Measurements from ENCODE around the gene PYGB. TPM values are rescaled to one million over a fixed set of nuclear protein-coding genes. Genes with fewer than 3 reads are reported as not detected.

The PYGB gene
- total RNA-seq (21.9 TPM), polyA plus RNA-seq (ENCODE audit: insufficient read depth in 1 of 8, insufficient read length in 8 of 8, low replicate concordance in 1 of 8) (10 to 100 TPM; 20.7 to 31.5 (median 26.2) TPM)
- long read RNA-seq, donor 1, full-length matches to known transcripts: 3 of 3 reads
- long read RNA-seq, donor 1, partial matches to known transcripts: 0 of 3 reads
- long read RNA-seq, donor 1, other reads (novel, unspliced or antisense): 0 of 3 reads
- long read RNA-seq, donor 2: 0 reads
- long read RNA-seq, donor 3, full-length matches to known transcripts: 1 of 1 reads
- long read RNA-seq, donor 3, partial matches to known transcripts: 0 of 1 reads
- long read RNA-seq, donor 3, other reads (novel, unspliced or antisense): 0 of 1 reads
- long read RNA-seq, donor 4, full-length matches to known transcripts: 3 of 3 reads
- long read RNA-seq, donor 4, partial matches to known transcripts: 0 of 3 reads
- long read RNA-seq, donor 4, other reads (novel, unspliced or antisense): 0 of 3 reads
- long read RNA-seq, donor 5, full-length matches to known transcripts: 4 of 26 reads
- long read RNA-seq, donor 5, partial matches to known transcripts: 0 of 26 reads
- long read RNA-seq, donor 5, other reads (novel, unspliced or antisense): 22 of 26 reads
- long read RNA-seq, donor 6, full-length matches to known transcripts: 5 of 12 reads
- long read RNA-seq, donor 6, partial matches to known transcripts: 7 of 12 reads
- long read RNA-seq, donor 6, other reads (novel, unspliced or antisense): 0 of 12 reads
- long read RNA-seq, donor 7, full-length matches to known transcripts: 2 of 2 reads
- long read RNA-seq, donor 7, partial matches to known transcripts: 0 of 2 reads
- long read RNA-seq, donor 7, other reads (novel, unspliced or antisense): 0 of 2 reads
- long read RNA-seq, donor 8: 0 reads
- long read RNA-seq, donor 9, partial matches to known transcripts: 6 of 13 reads
- long read RNA-seq, donor 9, other reads (novel, unspliced or antisense): 7 of 13 reads
- long read RNA-seq, donor 10, full-length matches to known transcripts: 2 of 15 reads
- long read RNA-seq, donor 10, partial matches to known transcripts: 0 of 15 reads
- long read RNA-seq, donor 10, other reads (novel, unspliced or antisense): 13 of 15 reads
- long read RNA-seq, donor 11, full-length matches to known transcripts: 2 of 7 reads
- long read RNA-seq, donor 11, partial matches to known transcripts: 0 of 7 reads
- long read RNA-seq, donor 11, other reads (novel, unspliced or antisense): 5 of 7 reads

- H3K4me3 ChIP-seq (ENCODE audit: low read length): peak within 1 kb of the TSS; percentile 69
- H3K9me3 ChIP-seq (replicated peaks; ENCODE audit: control insufficient read depth, low read depth, low read length): no peaks in the 10 kb centered on the region
- H3K36me3 ChIP-seq (ENCODE audit: control insufficient read depth, insufficient read depth, low read length): no peaks in the 10 kb centered on the region
- H3K27ac ChIP-seq (ENCODE audit: low read length): peak within 1 kb of the TSS; percentile 85
- peaks cover 14% of the 10 kb centered on the region for H3K4me1 ChIP-seq (ENCODE audit: control insufficient read depth, insufficient read depth, low read length)
- H3K27me3 ChIP-seq (ENCODE audit: control insufficient read depth, insufficient read depth, low read length): no peaks in the 10 kb centered on the region
- under 1% methylated on average over 104 of the region's 113 CpGs for WGBS (ENCODE audit: insufficient coverage)
- DNase-seq: peak; percentile 90
Observed at GRCh38 chr20:25247956-25248785, at the start of gene PYGB. PYGB (plus strand) TSS chr20:25248085; CDS start chr20:25248179, 94 bp downstream.

DNA sequence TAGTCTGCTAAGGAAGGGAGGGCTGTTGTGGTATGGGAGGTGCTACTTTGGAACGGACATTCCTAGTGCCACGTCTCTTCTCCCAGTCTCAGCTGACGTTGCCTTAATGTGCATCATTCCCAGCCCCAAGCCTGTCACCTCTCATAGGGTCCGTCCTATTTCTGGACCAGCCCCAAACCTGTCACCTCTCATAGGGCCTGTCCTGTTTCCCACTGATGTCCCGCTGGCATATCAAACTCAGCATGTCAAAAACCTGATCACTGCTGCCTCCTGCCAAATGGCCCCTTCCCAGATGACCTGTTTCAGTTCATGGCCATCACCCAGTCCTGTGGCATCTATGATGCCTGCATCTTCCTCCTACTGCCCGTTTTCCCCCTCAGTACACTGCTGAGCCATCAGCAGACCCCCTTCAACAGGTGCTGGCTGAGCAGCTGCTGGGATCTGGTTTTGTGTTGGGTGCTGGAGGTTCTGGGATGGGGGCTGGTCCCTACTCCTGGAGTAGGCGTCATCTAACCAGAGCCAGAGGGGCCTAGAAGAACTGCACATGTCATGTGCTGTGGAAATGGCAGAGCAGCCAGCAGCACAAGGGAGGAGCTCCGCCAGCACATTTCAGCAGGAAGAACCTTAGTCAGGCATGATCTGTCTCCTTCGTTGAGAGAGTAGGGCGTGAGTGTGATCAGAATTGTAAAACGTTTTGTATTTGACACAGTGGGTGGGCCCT lies 49.1 kb upstream of the PYGB start:
- DNase-seq: no peak
- H3K36me3 ChIP-seq (ENCODE audit: control insufficient read depth, insufficient read depth, low read length): no peaks in the 10 kb centered on the region
- no peaks in the 10 kb centered on the region for H3K9me3 ChIP-seq (replicated peaks; ENCODE audit: control insufficient read depth, low read depth, low read length)
- peaks cover 22% of the 10 kb centered on the region for H3K4me1 ChIP-seq (ENCODE audit: control insufficient read depth, insufficient read depth, low read length)
- H3K27me3 ChIP-seq (ENCODE audit: control insufficient read depth, insufficient read depth, low read length): no peaks in the 10 kb centered on the region
- 88% methylated on average over 5 of the region's 11 CpGs for WGBS (ENCODE audit: insufficient coverage)
- H3K27ac ChIP-seq (ENCODE audit: low read length): no peak overlapping the region
- H3K4me3 ChIP-seq (ENCODE audit: low read length): no peak overlapping the region

- Histone ChIP-seq H3K4me3 (ENCODE audit: low read length) (no peak overlapping the region), H3K27me3 (ENCODE audit: control insufficient read depth, insufficient read depth, low read length) (no peaks in the 10 kb centered on the region), H3K9me3 (replicated peaks; ENCODE audit: control insufficient read depth, low read depth, low read length) (no peaks in the 10 kb centered on the region), H3K36me3 (ENCODE audit: control insufficient read depth, insufficient read depth, low read length) (no peaks in the 10 kb centered on the region), H3K27ac (ENCODE audit: low read length) (no peak overlapping the region), H3K4me1 (ENCODE audit: control insufficient read depth, insufficient read depth, low read length) (peaks cover 22% of the 10 kb centered on the region)
- no peak for DNase-seq
- no CpG with 5 or more reads among the region's 5 CpGs for WGBS (ENCODE audit: insufficient coverage)
Observed at GRCh38 chr20:25199473-25200260, 48.2 kb upstream of the PYGB start.

GRCh38 chr20:25203089-25203488 lies 44.8 kb upstream of the PYGB start:
- Histone ChIP-seq H3K9me3 (replicated peaks; ENCODE audit: control insufficient read depth, low read depth, low read length) (no peaks in the 10 kb centered on the region), H3K4me1 (ENCODE audit: control insufficient read depth, insufficient read depth, low read length) (peaks cover 18% of the 10 kb centered on the region), H3K27me3 (ENCODE audit: control insufficient read depth, insufficient read depth, low read length) (no peaks in the 10 kb centered on the region), H3K36me3 (ENCODE audit: control insufficient read depth, insufficient read depth, low read length) (peaks cover 8% of the 10 kb centered on the region), H3K27ac (ENCODE audit: low read length) (no peak overlapping the region), H3K4me3 (ENCODE audit: low read length) (no peak overlapping the region)
- DNase-seq: no peak
- no CpG with 5 or more reads among the region's 2 CpGs for WGBS (ENCODE audit: insufficient coverage)

GRCh38 chr20:25203871-25204320 lies 44.0 kb upstream of the PYGB start:
- Histone ChIP-seq H3K36me3 (ENCODE audit: control insufficient read depth, insufficient read depth, low read length) (peaks cover 8% of the 10 kb centered on the region), H3K27ac (ENCODE audit: low read length) (no peak overlapping the region), H3K4me3 (ENCODE audit: low read length) (no peak overlapping the region), H3K27me3 (ENCODE audit: control insufficient read depth, insufficient read depth, low read length) (no peaks in the 10 kb centered on the region), H3K9me3 (replicated peaks; ENCODE audit: control insufficient read depth, low read depth, low read length) (no peaks in the 10 kb centered on the region), H3K4me1 (ENCODE audit: control insufficient read depth, insufficient read depth, low read length) (peaks cover 15% of the 10 kb centered on the region)
- no CpG with 5 or more reads among the region's 1 CpG for WGBS (ENCODE audit: insufficient coverage)
- no peak for DNase-seq

DNA sequence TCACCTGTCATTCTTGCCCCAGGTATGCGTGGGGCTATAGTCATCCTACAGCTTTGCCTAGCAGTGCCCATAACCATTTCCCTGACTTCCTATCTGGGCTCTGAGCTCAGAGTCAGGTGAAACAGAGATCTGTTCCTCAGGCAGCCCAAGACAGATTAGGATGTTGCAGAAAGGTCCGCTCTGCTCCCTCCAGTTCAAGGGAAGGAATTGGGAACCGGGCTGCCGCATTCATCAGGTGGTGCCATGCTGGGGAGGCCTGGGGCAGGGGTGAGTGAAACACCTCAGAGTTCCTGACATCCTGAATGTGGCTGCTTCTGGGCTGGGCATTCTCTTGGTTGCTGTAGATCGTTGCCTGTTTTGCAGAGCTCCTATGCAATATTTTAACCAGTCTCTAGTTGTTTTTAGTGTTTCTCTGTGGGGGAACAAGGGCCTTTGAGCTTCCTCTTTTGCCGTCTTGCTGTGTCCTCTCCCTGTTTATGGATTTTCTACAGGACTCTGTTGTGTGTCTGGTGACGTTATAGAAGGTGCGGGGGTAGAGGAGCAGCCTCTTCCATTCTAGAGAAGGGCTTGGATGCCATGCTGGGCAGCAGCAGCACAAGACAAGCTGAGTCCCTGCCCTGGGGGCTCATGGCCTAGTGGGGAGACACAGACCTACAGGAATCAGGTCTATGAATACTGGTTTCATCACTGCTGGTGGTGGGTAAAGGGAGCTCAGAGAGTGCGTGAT lies 43.2 kb upstream of the PYGB start:
- H3K9me3 ChIP-seq (replicated peaks; ENCODE audit: control insufficient read depth, low read depth, low read length): no peaks in the 10 kb centered on the region
- no peak overlapping the region for H3K4me3 ChIP-seq (ENCODE audit: low read length)
- no peak for DNase-seq
- peaks cover 9% of the 10 kb centered on the region for H3K36me3 ChIP-seq (ENCODE audit: control insufficient read depth, insufficient read depth, low read length)
- no peaks in the 10 kb centered on the region for H3K27me3 ChIP-seq (ENCODE audit: control insufficient read depth, insufficient read depth, low read length)
- no peak overlapping the region for H3K27ac ChIP-seq (ENCODE audit: low read length)
- peaks cover 12% of the 10 kb centered on the region for H3K4me1 ChIP-seq (ENCODE audit: control insufficient read depth, insufficient read depth, low read length)
- 90% methylated on average over 6 of the region's 9 CpGs for WGBS (ENCODE audit: insufficient coverage)

DNA sequence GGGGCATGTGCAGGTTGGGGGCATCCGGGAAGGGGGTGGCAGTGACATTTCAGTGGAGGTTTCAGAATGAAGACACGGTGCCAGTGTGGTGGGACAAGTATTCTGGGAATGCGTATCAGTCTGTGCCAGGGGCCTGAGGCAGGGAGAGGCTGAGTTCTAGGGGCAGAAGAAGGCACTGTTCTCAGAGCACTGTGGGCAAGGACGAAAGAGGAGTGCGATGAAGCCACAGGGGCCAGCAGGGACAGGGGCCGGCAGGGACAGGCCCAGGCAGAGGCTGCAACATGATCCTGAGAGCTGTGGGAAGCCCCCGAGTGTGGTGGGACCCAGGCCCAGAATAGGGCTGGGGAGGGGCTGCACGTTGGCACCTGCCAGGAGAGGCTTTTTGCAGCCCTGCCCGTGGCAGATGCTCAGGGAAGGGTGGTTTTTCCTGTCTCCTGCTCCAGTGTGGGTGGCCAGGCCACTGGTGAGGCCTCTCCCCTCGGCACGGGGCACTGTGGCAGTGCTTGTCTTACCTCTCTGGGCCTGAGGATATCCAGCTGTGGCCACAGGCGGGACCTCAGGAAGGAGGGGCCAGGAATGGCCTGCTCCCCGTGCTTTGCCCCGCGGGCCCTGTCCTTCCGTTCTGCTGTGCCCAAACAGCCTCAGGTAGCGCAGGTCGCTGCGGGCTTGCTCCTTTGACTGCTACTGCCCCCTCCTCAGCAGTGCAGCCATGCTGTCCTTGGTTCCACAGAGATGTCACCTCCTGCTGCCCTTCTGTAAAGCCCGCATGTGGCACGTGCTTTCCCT lies 42.4 kb upstream of the PYGB start:
- no peak for DNase-seq
- H3K4me3 ChIP-seq (ENCODE audit: low read length): no peak overlapping the region
- 62% methylated on average over 20 of the region's 21 CpGs for WGBS (ENCODE audit: insufficient coverage)
- peaks cover 11% of the 10 kb centered on the region for H3K36me3 ChIP-seq (ENCODE audit: control insufficient read depth, insufficient read depth, low read length)
- peaks cover 12% of the 10 kb centered on the region for H3K4me1 ChIP-seq (ENCODE audit: control insufficient read depth, insufficient read depth, low read length)
- H3K27ac ChIP-seq (ENCODE audit: low read length): no peak overlapping the region
- H3K9me3 ChIP-seq (replicated peaks; ENCODE audit: control insufficient read depth, low read depth, low read length): no peaks in the 10 kb centered on the region
- H3K27me3 ChIP-seq (ENCODE audit: control insufficient read depth, insufficient read depth, low read length): no peaks in the 10 kb centered on the region

DNA sequence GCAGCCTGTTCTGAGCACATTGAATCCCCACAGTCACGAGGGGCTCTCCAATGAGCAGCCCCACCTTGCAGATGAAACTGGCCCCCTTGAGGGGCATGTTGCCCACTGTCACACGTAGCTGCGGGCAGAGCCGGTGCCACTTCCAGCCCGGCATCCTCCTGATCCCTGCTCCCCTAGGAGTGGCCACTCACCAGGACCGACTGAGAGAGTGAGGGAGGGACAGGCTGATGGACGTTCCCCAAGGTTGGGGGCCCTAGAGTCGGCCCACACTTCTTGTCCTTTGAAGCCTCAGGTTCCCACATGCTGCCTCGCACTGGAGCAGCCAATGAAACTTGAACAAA lies 41.9 kb upstream of the PYGB start:
- H3K27ac ChIP-seq (ENCODE audit: low read length): no peak overlapping the region
- peaks cover 12% of the 10 kb centered on the region for H3K4me1 ChIP-seq (ENCODE audit: control insufficient read depth, insufficient read depth, low read length)
- WGBS (ENCODE audit: insufficient coverage): 41% methylated on average over 3 of the region's 9 CpGs
- no peak for DNase-seq
- peaks cover 11% of the 10 kb centered on the region for H3K36me3 ChIP-seq (ENCODE audit: control insufficient read depth, insufficient read depth, low read length)
- no peak overlapping the region for H3K4me3 ChIP-seq (ENCODE audit: low read length)
- H3K9me3 ChIP-seq (replicated peaks; ENCODE audit: control insufficient read depth, low read depth, low read length): no peaks in the 10 kb centered on the region
- H3K27me3 ChIP-seq (ENCODE audit: control insufficient read depth, insufficient read depth, low read length): no peaks in the 10 kb centered on the region
